Heart right ventricle (tissue), 16 donors: ENCODE data around the gene NGEF. TPM values are rescaled to one million over a fixed set of nuclear protein-coding genes. Genes with fewer than 3 reads are reported as not detected.

ENCODE experiments used
- ATAC-seq, 8 donors: fragments of 200-7000 bp; cut with Tn5 transposase; one replicate each; pipeline ENCODE4 v1.9.1; 2020; ENCODE audit warnings: mild to moderate bottlenecking in 8 of 8, moderate library complexity in 8 of 8, moderate number of reproducible peaks in 1 of 8
- DNase-seq, 2 donors: peaks; one replicate each; pipeline ENCODE4 v3.0.0-alpha.2; 2020
- H3K27ac ChIP-seq, 10 donors: fragments of 200-600 bp; sonication (generic) in 2 of 10; one replicate each; pipeline versions ENCODE4 v1.5.0 to v1.8.0; 2020 to 2022; ENCODE audit warnings: mild to moderate bottlenecking in 3 of 10
- H3K27me3 ChIP-seq, 7 donors: fragments of 200-600 bp; one replicate each; pipeline ENCODE4 v1.8.0; 2021 to 2022; ENCODE audit warnings: mild to moderate bottlenecking in 2 of 7
- H3K36me3 ChIP-seq, 9 donors: fragments of 200-600 bp; sonication (generic) in 1 of 9; one replicate each; pipeline versions ENCODE4 v1.5.0 to v1.8.0; 2020 to 2022; ENCODE audit warnings: mild to moderate bottlenecking in 2 of 9
- H3K4me1 ChIP-seq, 9 donors: fragments of 200-600 bp; sonication (generic) in 1 of 9; one replicate each; pipeline versions ENCODE4 v1.5.0 to v1.8.0; 2020 to 2022; ENCODE audit warnings: mild to moderate bottlenecking in 4 of 9
- H3K4me3 ChIP-seq, 10 donors: fragments of 200-600 bp; sonication (generic) in 2 of 10; one replicate each; pipeline versions ENCODE4 v1.5.0 to v1.8.0; 2020 to 2022; ENCODE audit warnings: mild to moderate bottlenecking in 7 of 10, moderate library complexity in 2 of 10
- H3K9me3 ChIP-seq, 11 donors: fragments of 200-600 bp in 10 of 11; sonication (generic) in 2 of 11; one replicate each; pipeline versions ENCODE4 v1.5.0 to v1.8.0; 2013 to 2022; ENCODE audit warnings: mild to moderate bottlenecking in 2 of 11, control low read depth in 1 of 11, moderate library complexity in 1 of 11
- WGBS, 2 donors: extraction: QIAGEN DNeasy Blood & Tissue Kit; methylation state at CpG; one replicate each; pipeline ENCODE4 v1.1.7; 2013; ENCODE audit warnings: inconsistent platforms in 1 of 2; 5-methylcytosine and 5-hydroxymethylcytosine counted together
- intact Hi-C, 10 donors: fragments of 100-400 bp; cut with DNase I; formaldehyde crosslinking; loops; one replicate each; pipeline versions ENCODE4 v1.11.1 to v1.14.2; 2022
- long read RNA-seq, 3 donors: library from polyadenylated mRNA; unstranded; transcript quantifications; one replicate each; pipeline ENCODE4 v2.0.0, GENCODE V29; 2020 to 2021
- polyA plus RNA-seq, 2 donors: library from polyadenylated mRNA; stranded (reverse); fragments of 200-250 nt; gene quantifications; one replicate each; pipeline ENCODE4 v1.2.3, GENCODE V29; 2013
- total RNA-seq, 10 donors: library from RNA; stranded (reverse); fragmentation: NEBNext Ultra II Directional in 3 of 10; extraction: Animal tissue kit (Norgen Biotek cat#: 25700) in 3 of 10; gene quantifications; one replicate each; pipeline versions ENCODE4 v1.2.1 to v1.2.4, GENCODE V29; 2021 to 2023
- TF ChIP-seq, protein P1 (sequence below), 9 donors: fragments of 200-600 bp; sonication (generic) in 2 of 9; IDR thresholded peaks; one replicate each; pipeline versions ENCODE4 v1.5.0 to v1.8.0; 2021 to 2022; ENCODE audit warnings: antibody characterized with exemption in 9 of 9, mild to moderate bottlenecking in 5 of 9, moderate library complexity in 1 of 9
- donor health status: Arrhythmogenic right ventricular cardiomyopathy.
- donor health status: ischemic (EF 13 %, LVEDD 7.1; RV severe dilation, severe dysfunction).
- donor health status: healthy with polysubstance abuse.
- donor health status: DM: no; HTN: yes; CAD: no.
- donor health status: DM: no; HTN: no; CAD: no.
- donor health status: ischemic (EF 25% LVEDD 6.9; RV normal size, moderate dysfunction).
- donor health status: ischemic (EF 25% LVEDD 5.7; RV mildly dilated, moderate dysfunction).
- donor health status: healthy.
- donor health status: DM: yes; HTN: yes; CAD: no.
- donor health status: Ischemic cardiomyopathy.
- donor health status: ischemic (EF 35%, LVEDD 5.7; RV mildly dilated, moderate dysfunction).
- donor health status: nonischemic (EF 11% LVEDD 7.7; RV severe dilation, severe dysfunction).
- donor health status: DM: yes; HTN: yes; CAD: no.
- donor health status: PGD.
- donor health status: ischemic (EF 29% LVEDD 5.4; RV normal size, mild dysfunction).
- donor health status: nonischemic (EF 23%, LVEDD 6.1; RV moderate dilation, normal function).

NGEF gene, protein sequence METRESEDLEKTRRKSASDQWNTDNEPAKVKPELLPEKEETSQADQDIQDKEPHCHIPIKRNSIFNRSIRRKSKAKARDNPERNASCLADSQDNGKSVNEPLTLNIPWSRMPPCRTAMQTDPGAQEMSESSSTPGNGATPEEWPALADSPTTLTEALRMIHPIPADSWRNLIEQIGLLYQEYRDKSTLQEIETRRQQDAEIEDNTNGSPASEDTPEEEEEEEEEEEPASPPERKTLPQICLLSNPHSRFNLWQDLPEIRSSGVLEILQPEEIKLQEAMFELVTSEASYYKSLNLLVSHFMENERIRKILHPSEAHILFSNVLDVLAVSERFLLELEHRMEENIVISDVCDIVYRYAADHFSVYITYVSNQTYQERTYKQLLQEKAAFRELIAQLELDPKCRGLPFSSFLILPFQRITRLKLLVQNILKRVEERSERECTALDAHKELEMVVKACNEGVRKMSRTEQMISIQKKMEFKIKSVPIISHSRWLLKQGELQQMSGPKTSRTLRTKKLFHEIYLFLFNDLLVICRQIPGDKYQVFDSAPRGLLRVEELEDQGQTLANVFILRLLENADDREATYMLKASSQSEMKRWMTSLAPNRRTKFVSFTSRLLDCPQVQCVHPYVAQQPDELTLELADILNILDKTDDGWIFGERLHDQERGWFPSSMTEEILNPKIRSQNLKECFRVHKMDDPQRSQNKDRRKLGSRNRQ
- total RNA-seq (under 1 TPM in 7 of 10 donors, not detected in 3; 0.27 to 0.75 (median 0.62) TPM), polyA plus RNA-seq (under 1 TPM; 0.42 to 0.44 TPM)
- long read RNA-seq, donor 1, result 0 reads
- long read RNA-seq, donor 2, result 0 reads
- long read RNA-seq, donor 3, partial matches to known transcripts, result 3 of 3 reads
- long read RNA-seq, donor 3, other reads (novel, unspliced or antisense), result 0 of 3 reads

DNA sequence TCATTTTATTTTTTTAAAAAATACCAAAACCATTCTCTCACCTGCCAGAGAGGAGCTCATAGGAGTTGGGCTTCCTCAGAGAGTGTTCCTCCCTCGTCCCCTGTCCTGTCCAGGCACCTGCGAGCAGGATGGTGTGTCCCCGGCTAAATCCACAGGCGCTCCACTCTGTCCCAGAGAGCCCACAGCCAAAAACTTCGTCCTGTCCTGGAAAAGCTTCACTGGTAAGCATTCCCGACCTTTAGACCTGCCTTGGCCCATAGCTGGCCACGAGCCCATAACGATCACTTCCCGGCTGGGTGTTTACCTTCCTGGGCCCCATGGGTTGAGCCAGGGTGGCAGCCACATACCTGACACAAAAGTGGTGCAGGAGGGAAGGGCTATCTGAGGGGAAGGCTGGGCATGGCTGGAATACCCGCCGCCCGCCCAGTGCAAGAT, at the start of gene NGEF:
TSS of gene NGEF (minus strand) at position 230 of the 435 bp plus-strand sequence. CDS start 38,366 bp downstream, outside the sequence.
- H3K4me1 ChIP-seq, result no peaks in the 10 kb centered on the region
- peak in 1 of 8 donors; percentile 25 for ATAC-seq
- 89 to 93% methylated on average over 12 of the region's 12 CpGs for WGBS, 2 donors
- no peak for DNase-seq
- intact Hi-C loops, result loop anchor here in 1 of 10 donors (5.0 kb wide), 1 partner anchor 124 kb away; no protein-coding TSS in a partner anchor
- no peaks in the 10 kb centered on the region for H3K36me3 ChIP-seq
- TF ChIP-seq, protein P1, sequence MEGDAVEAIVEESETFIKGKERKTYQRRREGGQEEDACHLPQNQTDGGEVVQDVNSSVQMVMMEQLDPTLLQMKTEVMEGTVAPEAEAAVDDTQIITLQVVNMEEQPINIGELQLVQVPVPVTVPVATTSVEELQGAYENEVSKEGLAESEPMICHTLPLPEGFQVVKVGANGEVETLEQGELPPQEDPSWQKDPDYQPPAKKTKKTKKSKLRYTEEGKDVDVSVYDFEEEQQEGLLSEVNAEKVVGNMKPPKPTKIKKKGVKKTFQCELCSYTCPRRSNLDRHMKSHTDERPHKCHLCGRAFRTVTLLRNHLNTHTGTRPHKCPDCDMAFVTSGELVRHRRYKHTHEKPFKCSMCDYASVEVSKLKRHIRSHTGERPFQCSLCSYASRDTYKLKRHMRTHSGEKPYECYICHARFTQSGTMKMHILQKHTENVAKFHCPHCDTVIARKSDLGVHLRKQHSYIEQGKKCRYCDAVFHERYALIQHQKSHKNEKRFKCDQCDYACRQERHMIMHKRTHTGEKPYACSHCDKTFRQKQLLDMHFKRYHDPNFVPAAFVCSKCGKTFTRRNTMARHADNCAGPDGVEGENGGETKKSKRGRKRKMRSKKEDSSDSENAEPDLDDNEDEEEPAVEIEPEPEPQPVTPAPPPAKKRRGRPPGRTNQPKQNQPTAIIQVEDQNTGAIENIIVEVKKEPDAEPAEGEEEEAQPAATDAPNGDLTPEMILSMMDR (IDR thresholded peaks at IDR 0.05), result no peak
- peaks cover 0 to 7% (median 0%) of the 10 kb centered on the region in 7 donors for H3K27me3 ChIP-seq
- no peak within 1 kb of the TSS for H3K27ac ChIP-seq
- H3K4me3 ChIP-seq, result no peak within 1 kb of the TSS
- H3K9me3 ChIP-seq, result peaks cover 0 to 12% (median 2%) of the 10 kb centered on the region in 11 donors

DNA sequence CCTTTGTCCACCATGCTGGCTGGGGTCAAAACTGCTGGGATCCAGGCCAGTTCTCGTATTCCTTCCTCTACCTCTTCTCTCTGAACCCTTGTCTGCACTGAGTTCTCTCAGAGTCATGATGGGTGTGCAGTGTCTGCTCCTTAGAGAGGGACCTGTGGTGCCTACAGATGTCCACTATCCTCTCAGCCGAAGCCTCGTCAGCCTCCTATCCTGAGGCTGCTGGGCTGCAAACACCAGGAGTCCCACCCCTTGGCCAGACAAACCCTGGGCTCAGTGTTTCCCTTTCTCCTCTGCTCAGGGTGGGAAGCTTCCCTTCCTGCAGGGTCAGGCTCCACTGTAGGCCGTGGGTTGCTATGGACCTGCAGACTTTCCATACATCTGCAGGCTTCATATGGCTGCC, 49.4 kb upstream of the NGEF start:
- 45 to 61% methylated on average over 4 of the region's 4 CpGs for WGBS, 2 donors
- ATAC-seq, result peak in 6 of 8 donors; percentile 8 to 37 (median 24)
- Histone ChIP-seq H3K36me3 (peaks cover 0 to 22% (median 0%) of the 10 kb centered on the region in 9 donors), H3K9me3 (no peaks in the 10 kb centered on the region), H3K27me3 (no peaks in the 10 kb centered on the region), H3K27ac (peak overlapping the region; percentile 25 to 98 (median 88)), H3K4me3 (peak overlapping the region in 8 of 10 donors; percentile 41 to 82 (median 60)), H3K4me1 (peaks cover 11 to 74% (median 37%) of the 10 kb centered on the region in 9 donors)
- no peak for DNase-seq
- intact Hi-C loops, result no loop called here
- TF ChIP-seq, protein P1 (IDR thresholded peaks at IDR 0.05), result no peak

DNA sequence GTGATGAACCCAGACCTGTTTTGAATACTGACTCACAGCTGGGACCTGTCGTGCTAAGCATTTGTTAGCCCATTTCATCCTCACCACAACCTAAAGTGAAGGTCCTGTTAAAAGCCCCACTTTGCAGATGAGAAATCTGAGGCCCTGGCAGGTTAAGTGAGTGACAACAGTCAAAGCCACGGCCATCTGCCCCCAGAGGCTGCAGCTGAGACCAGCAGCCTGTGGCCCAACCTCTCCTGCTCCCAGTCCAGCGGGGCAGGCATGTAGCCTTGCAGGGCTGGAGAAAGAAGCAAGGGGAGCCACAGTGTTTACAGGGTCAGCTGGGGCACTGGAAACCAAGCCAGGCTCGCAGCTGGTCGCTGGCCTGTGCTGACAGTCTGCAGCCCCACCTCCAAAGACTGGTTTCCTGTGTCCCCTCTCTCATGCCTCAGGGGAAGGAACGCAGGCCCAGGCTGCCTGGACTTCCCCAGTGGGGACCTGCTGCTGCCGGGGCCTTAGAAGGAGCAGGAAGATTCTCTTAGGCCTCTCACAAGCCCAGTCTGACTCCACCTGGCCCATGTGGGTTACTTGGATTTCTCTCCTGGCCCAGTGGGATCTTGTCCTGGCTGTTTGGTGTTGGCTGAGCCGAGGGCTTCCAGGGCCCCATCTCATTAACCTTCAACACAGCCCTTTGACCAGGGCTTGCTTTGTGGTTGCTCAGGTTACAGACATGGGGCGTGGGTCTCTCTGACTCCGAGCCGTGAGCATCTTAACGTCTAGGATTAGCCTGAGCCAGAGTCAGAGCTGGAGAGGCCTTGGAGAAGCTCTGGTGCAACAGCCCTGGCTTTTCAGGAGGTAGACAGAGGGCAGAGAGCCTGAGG, 48.8 kb upstream of the NGEF start:
- WGBS, 2 donors, result 30 to 45% methylated on average over 12 of the region's 12 CpGs
- no peaks in the 10 kb centered on the region for H3K9me3 ChIP-seq
- ATAC-seq (peak; percentile 57 to 75 (median 68)), DNase-seq (peak; percentile 58 to 71)
- TF ChIP-seq, protein P1 (IDR thresholded peaks at IDR 0.05), result peak in 6 of 9 donors; percentile 10 to 41 (median 24)
- H3K36me3 ChIP-seq, result peaks cover 0 to 18% (median 0%) of the 10 kb centered on the region in 9 donors
- peaks cover 11 to 67% (median 37%) of the 10 kb centered on the region in 9 donors for H3K4me1 ChIP-seq
- intact Hi-C loops, result no loop called here
- H3K4me3 ChIP-seq, result peak overlapping the region in 9 of 10 donors; percentile 41 to 82 (median 59)
- H3K27ac ChIP-seq, result peak overlapping the region; percentile 25 to 98 (median 88)
- no peaks in the 10 kb centered on the region for H3K27me3 ChIP-seq
